ENCODE measurements around the gene SVOP. TPM values are rescaled to one million over a fixed set of nuclear protein-coding genes. Genes with fewer than 3 reads are reported as not detected.
"Not testable (repeated sequence)": the region's sequence is repeated elsewhere in the genome, so short reads cannot be mapped to it uniquely, and the experiment has no call there.

Gene SVOP
- total RNA-seq, 1 experiment from 2014 or later: 0.47 TPM

DNA sequence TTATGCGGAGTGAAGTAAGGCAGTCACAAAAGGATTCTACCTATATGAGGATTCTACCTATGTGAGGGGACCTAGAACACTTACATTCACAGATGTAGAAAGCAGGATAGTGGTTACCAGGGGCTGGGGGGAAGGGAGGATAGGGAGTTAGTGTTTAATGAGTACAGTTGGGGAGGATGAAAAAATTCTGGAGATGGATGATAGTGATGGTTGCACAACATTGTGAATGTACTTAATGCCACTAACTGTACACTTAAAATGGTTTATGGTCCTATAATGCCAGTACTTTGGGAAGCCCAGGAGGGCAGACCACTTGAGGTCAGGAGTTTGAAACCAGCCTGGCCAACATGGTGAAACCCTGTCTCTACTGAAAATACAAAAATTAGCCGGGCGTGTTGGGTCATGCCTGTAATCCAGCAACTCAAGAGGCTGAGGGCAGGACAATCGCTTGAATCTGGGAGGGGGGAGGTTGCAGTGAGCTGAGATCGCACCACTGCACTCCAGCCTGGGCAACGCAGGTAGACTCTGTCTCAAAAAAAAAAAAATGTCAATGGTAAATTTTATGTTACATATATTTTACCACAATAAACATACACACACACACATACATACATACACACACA is 25.4 kb downstream of the SVOP start:
- no peak for DNase-seq (ENCODE audit: low read depth, low spot score)
- TF ChIP-seq SRF (IDR thresholded peaks at IDR 0.05; ENCODE audit: low read depth) (no peak), JUND (IDR thresholded peaks at IDR 0.05) (no peak), EZH2phosphoT487 (IDR thresholded peaks at IDR 0.05; ENCODE audit: borderline replicate concordance) (no peak), ZFX (IDR thresholded peaks at IDR 0.05) (no peak), ELF1 (IDR thresholded peaks at IDR 0.05; ENCODE audit: borderline replicate concordance, low read depth) (no peak), CEBPB (IDR thresholded peaks at IDR 0.05; ENCODE audit: low read depth) (no peak), EGR1 (IDR thresholded peaks at IDR 0.05; ENCODE audit: low read depth) (no peak), ZNF274 (IDR thresholded peaks at IDR 0.05; ENCODE audit: low read depth, low read length) (no peak), YY1 (IDR thresholded peaks at IDR 0.05; ENCODE audit: extremely low read depth, insufficient replicate concordance, low read depth, low read length) (no peak), CBX3 (IDR thresholded peaks at IDR 0.05; ENCODE audit: low read depth) (no peak), POLR2AphosphoS5 (IDR thresholded peaks at IDR 0.05; ENCODE audit: low read depth, low read length) (no peak), RAD21 (IDR thresholded peaks at IDR 0.05; ENCODE audit: low read depth) (no peak), EZH2 (IDR thresholded peaks at IDR 0.05) (no peak), FOSL1 (IDR thresholded peaks at IDR 0.05; ENCODE audit: low read depth) (no peak)
- TF ChIP-seq, protein P1, sequence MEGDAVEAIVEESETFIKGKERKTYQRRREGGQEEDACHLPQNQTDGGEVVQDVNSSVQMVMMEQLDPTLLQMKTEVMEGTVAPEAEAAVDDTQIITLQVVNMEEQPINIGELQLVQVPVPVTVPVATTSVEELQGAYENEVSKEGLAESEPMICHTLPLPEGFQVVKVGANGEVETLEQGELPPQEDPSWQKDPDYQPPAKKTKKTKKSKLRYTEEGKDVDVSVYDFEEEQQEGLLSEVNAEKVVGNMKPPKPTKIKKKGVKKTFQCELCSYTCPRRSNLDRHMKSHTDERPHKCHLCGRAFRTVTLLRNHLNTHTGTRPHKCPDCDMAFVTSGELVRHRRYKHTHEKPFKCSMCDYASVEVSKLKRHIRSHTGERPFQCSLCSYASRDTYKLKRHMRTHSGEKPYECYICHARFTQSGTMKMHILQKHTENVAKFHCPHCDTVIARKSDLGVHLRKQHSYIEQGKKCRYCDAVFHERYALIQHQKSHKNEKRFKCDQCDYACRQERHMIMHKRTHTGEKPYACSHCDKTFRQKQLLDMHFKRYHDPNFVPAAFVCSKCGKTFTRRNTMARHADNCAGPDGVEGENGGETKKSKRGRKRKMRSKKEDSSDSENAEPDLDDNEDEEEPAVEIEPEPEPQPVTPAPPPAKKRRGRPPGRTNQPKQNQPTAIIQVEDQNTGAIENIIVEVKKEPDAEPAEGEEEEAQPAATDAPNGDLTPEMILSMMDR (IDR thresholded peaks at IDR 0.05 in 2 of 3, conservative IDR thresholded peaks at IDR 0.05 in 1 of 3; ENCODE audit: borderline replicate concordance in 1 of 3, insufficient read depth in 1 of 3, low read depth in 2 of 3, low read length in 2 of 3): no peak
- TF ChIP-seq, protein P2, sequence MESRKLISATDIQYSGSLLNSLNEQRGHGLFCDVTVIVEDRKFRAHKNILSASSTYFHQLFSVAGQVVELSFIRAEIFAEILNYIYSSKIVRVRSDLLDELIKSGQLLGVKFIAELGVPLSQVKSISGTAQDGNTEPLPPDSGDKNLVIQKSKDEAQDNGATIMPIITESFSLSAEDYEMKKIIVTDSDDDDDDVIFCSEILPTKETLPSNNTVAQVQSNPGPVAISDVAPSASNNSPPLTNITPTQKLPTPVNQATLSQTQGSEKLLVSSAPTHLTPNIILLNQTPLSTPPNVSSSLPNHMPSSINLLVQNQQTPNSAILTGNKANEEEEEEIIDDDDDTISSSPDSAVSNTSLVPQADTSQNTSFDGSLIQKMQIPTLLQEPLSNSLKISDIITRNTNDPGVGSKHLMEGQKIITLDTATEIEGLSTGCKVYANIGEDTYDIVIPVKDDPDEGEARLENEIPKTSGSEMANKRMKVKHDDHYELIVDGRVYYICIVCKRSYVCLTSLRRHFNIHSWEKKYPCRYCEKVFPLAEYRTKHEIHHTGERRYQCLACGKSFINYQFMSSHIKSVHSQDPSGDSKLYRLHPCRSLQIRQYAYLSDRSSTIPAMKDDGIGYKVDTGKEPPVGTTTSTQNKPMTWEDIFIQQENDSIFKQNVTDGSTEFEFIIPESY (IDR thresholded peaks at IDR 0.05; ENCODE audit: extremely low read depth, insufficient replicate concordance, low read length): no peak
- H3K4me2 ChIP-seq (ENCODE audit: low read length): no peak overlapping the region
- H3K9me3 ChIP-seq (ENCODE audit: control insufficient read depth in 1 of 2, insufficient read depth in 1 of 2, low read depth in 1 of 2, low read length in 2 of 2): no peaks in the 10 kb centered on the region
- ChIA-PET RAD21 (ENCODE audit: low non-redundant PET in 1 of 2, low total read pairs in 2 of 2, uncharacterized antibody in 2 of 2, unreplicated experiment in 2 of 2) (interaction anchor here in 1 of 2 experiments (0.6 kb wide), 1 partner anchor 41 kb away, joined by 3 read pairs; no protein-coding TSS in a partner anchor), CTCF (no interaction called here), POLR2A (no interaction called here)
- intact Hi-C loops (cut with micrococcal nuclease): no loop called here
- no peak overlapping the region for H3K27ac ChIP-seq (ENCODE audit: low read depth, low read length)
- H3K36me3 ChIP-seq (ENCODE audit: control insufficient read depth in 1 of 2, insufficient read depth in 2 of 2, low read length in 2 of 2): no peaks in the 10 kb centered on the region
- H3K9ac ChIP-seq (ENCODE audit: low read length): no peak overlapping the region
- H3K27me3 ChIP-seq (ENCODE audit: insufficient read depth, low read length): no peaks in the 10 kb centered on the region
- ATAC-seq: no peak
- no peak overlapping the region for H2AFZ ChIP-seq (ENCODE audit: low read depth, low read length, poor library complexity, severe bottlenecking)
- 0 out of 4 replicates have a peak, but pooled peaks cover 0 to 5% of the 10 kb centered on the region in 2 experiments for H3K4me1 ChIP-seq (ENCODE audit: control insufficient read depth in 1 of 2, insufficient read depth in 2 of 2, low read length in 2 of 2)
- no TSS peak for BruUV-seq (replicated peaks)
- H3K79me2 ChIP-seq (ENCODE audit: insufficient read depth, low read length): no peaks in the 10 kb centered on the region
- no peaks in the 10 kb centered on the region for H4K20me1 ChIP-seq (ENCODE audit: insufficient read depth)
- H3K4me3 ChIP-seq (replicated peaks in 1 of 2; ENCODE audit: low read depth in 1 of 2, low read length in 2 of 2): no peak overlapping the region
- no peaks in the 10 kb centered on the region for H3K9me2 ChIP-seq (ENCODE audit: insufficient read depth)

DNA sequence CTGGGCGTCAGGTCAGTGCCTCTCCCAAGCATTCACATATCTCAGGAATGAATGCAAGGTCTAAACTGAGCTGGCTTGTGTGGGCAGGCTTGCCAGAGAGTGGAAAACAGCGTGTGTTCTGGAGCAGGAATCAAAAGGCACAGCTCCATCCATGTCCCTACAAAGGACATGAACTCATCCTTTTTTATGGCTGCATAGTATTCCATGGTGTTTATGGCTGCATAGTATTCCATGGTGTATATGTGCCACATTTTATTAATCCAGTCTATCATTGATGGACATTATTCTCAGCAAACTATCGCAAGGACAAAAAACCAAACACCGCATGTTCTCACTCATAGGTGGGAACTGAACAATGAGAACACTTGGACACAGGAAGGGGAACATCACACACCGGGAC is 30.8 kb downstream of the SVOP start:
- BruUV-seq (replicated peaks); CTCF ChIA-PET: not testable (repeated sequence)

More for the DNA sequence above, 30.8 kb downstream of the SVOP start:
- POLR2A ChIA-PET; H3K4me2 ChIP-seq (ENCODE audit: low read length); RAD21 ChIA-PET (ENCODE audit: low non-redundant PET in 1 of 2, low total read pairs in 2 of 2, uncharacterized antibody in 2 of 2, unreplicated experiment in 2 of 2); H3K4me3 ChIP-seq (replicated peaks in 1 of 2; ENCODE audit: low read depth in 1 of 2, low read length in 2 of 2); H2AFZ ChIP-seq (ENCODE audit: low read depth, low read length, poor library complexity, severe bottlenecking); H3K9ac ChIP-seq (ENCODE audit: low read length); intact Hi-C loops (cut with micrococcal nuclease); H3K36me3 ChIP-seq (ENCODE audit: control insufficient read depth in 1 of 2, insufficient read depth in 2 of 2, low read length in 2 of 2); H3K4me1 ChIP-seq (ENCODE audit: control insufficient read depth in 1 of 2, insufficient read depth in 2 of 2, low read length in 2 of 2); DNase-seq (ENCODE audit: low read depth, low spot score); H3K9me3 ChIP-seq (ENCODE audit: control insufficient read depth in 1 of 2, insufficient read depth in 1 of 2, low read depth in 1 of 2, low read length in 2 of 2); H3K9me2 ChIP-seq (ENCODE audit: insufficient read depth); H3K79me2 ChIP-seq (ENCODE audit: insufficient read depth, low read length); ATAC-seq; H3K27me3 ChIP-seq (ENCODE audit: insufficient read depth, low read length); H3K27ac ChIP-seq (ENCODE audit: low read depth, low read length); H4K20me1 ChIP-seq (ENCODE audit: insufficient read depth): not testable (repeated sequence)

All from HCT116 (cell line).